K562 (cell line): Measurements from ENCODE around the gene CCL27. TPM values are rescaled to one million over a fixed set of nuclear protein-coding genes. Genes with fewer than 3 reads are reported as not detected.

ENCODE experiments used
- ATF1 ChIP-seq, 2 experiments: fragments of 450-650 bp in 1 of 2; IDR thresholded peaks; 2 replicates each; pipeline ENCODE4 v1.6.1; 2016; ENCODE audit warnings: missing compliant biosample characterization in 1 of 2, missing genetic modification characterization in 1 of 2
- BRD9 ChIP-seq: fragments of 450-650 bp; IDR thresholded peaks from 2 replicates; pipeline ENCODE4 v1.6.1; 2018; ENCODE audit warnings: low read depth; ENCODE audit not compliant: partially characterized antibody
- CEBPB ChIP-seq: fragments of 450-650 bp; IDR thresholded peaks from 2 replicates; pipeline ENCODE4 v1.6.1; 2016; ENCODE audit warnings: missing genetic modification characterization, missing compliant biosample characterization
- CSDE1 ChIP-seq, 2 experiments: fragments of 450-650 bp; IDR thresholded peaks; 2 replicates each; pipeline ENCODE4 v1.6.1; 2016; ENCODE audit warnings: mild to moderate bottlenecking in 1 of 2
- GTF2E2 ChIP-seq: fragments of 200-800 bp; sonication (Bioruptor generic); IDR thresholded peaks from 2 replicates; pipeline ENCODE4 v1.6.1; 2016; ENCODE audit warnings: missing genetic modification characterization, missing compliant biosample characterization
- MAZ ChIP-seq, 2 experiments: fragments of 450-650 bp in 1 of 2; sonication (generic) in 1 of 2; formaldehyde crosslinking; IDR thresholded peaks in 1 of 2; conservative IDR thresholded peaks in 1 of 2; 2 replicates each; pipeline versions ENCODE4 v1.4.0 to v1.5.0; 2020; ENCODE audit warnings: mild to moderate bottlenecking in 1 of 2, missing genetic modification reagents in 1 of 2
- MNT ChIP-seq, 2 experiments: fragments of 450-650 bp; conservative IDR thresholded peaks; 2 replicates each; pipeline ENCODE4 v1.6.1; 2017; ENCODE audit warnings: mild to moderate bottlenecking in 2 of 2, moderate library complexity in 2 of 2
- NR2C1 ChIP-seq, 2 experiments: fragments of 450-650 bp; IDR thresholded peaks; 2 replicates each; pipeline ENCODE4 v1.6.1; 2017; ENCODE audit warnings: mild to moderate bottlenecking in 2 of 2, antibody characterized with exemption in 1 of 2, inconsistent platforms in 1 of 2, missing compliant biosample characterization in 1 of 2, missing genetic modification characterization in 1 of 2
- NR2C2 ChIP-seq, 2 experiments: fragments of 200-800 bp in 1 of 2; sonication (Bioruptor generic) in 1 of 2; sonication (generic) in 1 of 2; formaldehyde crosslinking in 1 of 2; IDR thresholded peaks; 2 replicates each; pipeline versions ENCODE4 v1.6.1 to v1.8.0; 2016 to 2022; ENCODE audit warnings: mild to moderate bottlenecking in 1 of 2, missing compliant biosample characterization in 1 of 2, missing genetic modification characterization in 1 of 2, missing genetic modification reagents in 1 of 2
- SIN3B ChIP-seq: fragments of 450-650 bp; IDR thresholded peaks from 2 replicates; pipeline ENCODE4 v1.6.1; 2017; ENCODE audit warnings: low read depth, mild to moderate bottlenecking, moderate library complexity
- SRSF7 ChIP-seq: fragments of 200-400 bp; formaldehyde crosslinking; optimal IDR thresholded peaks from 2 replicates; pipeline ENCODE3; 2017; ENCODE audit warnings: mild to moderate bottlenecking, low read depth, low read length
- ZNF318 ChIP-seq, 2 experiments: fragments of 450-650 bp; IDR thresholded peaks; 2 replicates each; pipeline ENCODE4 v1.6.1; 2016; ENCODE audit warnings: mild to moderate bottlenecking in 2 of 2, borderline replicate concordance in 1 of 2, low read depth in 1 of 2, moderate library complexity in 1 of 2
- polyA plus RNA-seq, 8 experiments: library from polyadenylated mRNA; depleted of rRNA in 4 of 8; stranded (reverse) in 5 of 8; unstranded in 3 of 8; fragments of >200 nt; fragmentation: Nextera tagmentation in 2 of 8; fragmentation: Illumina TruSeq in 1 of 8; extraction: Ambion mirVana in 2 of 8; extraction: Trizol in 1 of 8; gene quantifications; 2 replicates each; pipeline versions ENCODE4 v1.2.1 to v1.2.3, GENCODE V29; 2011 to 2014; ENCODE audit warnings: inconsistent platforms in 1 of 8, missing spikeins in 1 of 8
- total RNA-seq, 7 experiments: library from RNA; depleted of rRNA in 6 of 7; stranded (reverse); fragments of >200 nt in 6 of 7; fragmentation: Illumina TruSeq in 2 of 7; extraction: Trizol in 2 of 7; gene quantifications; 2 replicates each; pipeline versions ENCODE4 v1.2.1 to v1.2.3, GENCODE V29; 2011 to 2021; ENCODE audit warnings: low replicate concordance in 1 of 7

The CCL27 gene
- total and polyA plus RNA-seq, 9 of the 15 experiments (the other 6 are each of a cell fraction or from before 2014, with no cell fraction given) = 0.10 to 0.53 (median 0.27) TPM; not detected in 5

- TF ChIP-seq ZNF318 (IDR thresholded peaks at IDR 0.05; ENCODE audit: borderline replicate concordance in 1 of 2, low read depth in 1 of 2) (peak in 1 of 2 experiments; percentile 29; a peak in 1 of 4 replicates), SIN3B (no peak), NR2C2 (CRISPR knock-in tag; IDR thresholded peaks at IDR 0.05) (no peak), NR2C2 (tag; IDR thresholded peaks at IDR 0.05) (peak; percentile 89), MAZ (CRISPR knock-in tag; conservative IDR thresholded peaks at IDR 0.05 in 1 of 2, IDR thresholded peaks at IDR 0.05 in 1 of 2) (peak; percentile 41 to 42; a peak in 1 of 4 replicates), NR2C1 (IDR thresholded peaks at IDR 0.05) (peak; percentile 85), NR2C1 (tag; IDR thresholded peaks at IDR 0.05) (peak; percentile 77; the same call in 1 of the 2 replicates), MNT (conservative IDR thresholded peaks at IDR 0.05) (peak; percentile 54 to 63; a peak in 2 of 4 replicates), GTF2E2 (tag) (0 out of 2 replicates have a peak, but pooled peaks have one; percentile 19), SRSF7 (no peak), BRD9 (peak; percentile 75), ATF1 (CRISPR knock-in tag; IDR thresholded peaks at IDR 0.05) (peak; percentile 63), ATF1 (tag; IDR thresholded peaks at IDR 0.05) (peak; percentile 95), CSDE1 (IDR thresholded peaks at IDR 0.05) (peak in 1 of 2 experiments; percentile 40; a peak in 1 of 4 replicates), CEBPB (tag) (peak; percentile 85)
These were observed 3.2 kb upstream of the CCL27 start (continued) for GRCh38 chr9:34665381-34666250.
